Measurements from ENCODE around the gene EPB41L2.
"Not testable (repeated sequence)": the region's sequence is repeated elsewhere in the genome, so short reads cannot be mapped to it uniquely, and the experiment has no call there.

The EPB41L2 gene

GRCh38 chr6:131036143-131036542, 26.9 kb downstream of the EPB41L2 start:
- DNase-seq, result no peak

DNA sequence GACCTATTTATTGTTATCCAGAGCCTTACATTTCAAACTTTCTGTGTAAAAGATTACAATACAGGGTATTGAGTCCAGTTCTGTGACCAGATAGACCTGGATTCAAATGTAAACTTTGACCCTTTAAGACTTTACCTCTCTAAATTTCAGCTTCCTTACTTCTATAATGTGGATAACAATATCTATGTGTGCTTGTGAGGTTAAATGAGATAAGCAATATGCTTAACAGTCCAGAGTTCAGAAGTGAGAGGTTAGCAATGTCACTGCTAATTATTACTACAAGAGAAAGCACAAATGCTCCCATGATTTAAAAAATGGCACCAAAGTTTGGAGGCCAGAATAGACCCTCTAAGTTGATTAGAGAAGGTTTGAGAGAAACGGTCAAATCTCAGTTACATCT, 27.5 kb downstream of the EPB41L2 start:
- DNase-seq, result no peak

- no peak for DNase-seq
These were observed 29.4 kb downstream of the EPB41L2 start for GRCh38 chr6:131033631-131034030.

GRCh38 chr6:131029626-131030297, 33.3 kb downstream of the EPB41L2 start:
- DNase-seq, result peak; percentile 70

GRCh38 chr6:131027326-131027725, 35.7 kb downstream of the EPB41L2 start:
- no peak for DNase-seq

GRCh38 chr6:131026243-131026642, 36.8 kb downstream of the EPB41L2 start:
- no peak for DNase-seq

- no peak for DNase-seq
These were observed 38.5 kb downstream of the EPB41L2 start for GRCh38 chr6:131024565-131024964.

DNA sequence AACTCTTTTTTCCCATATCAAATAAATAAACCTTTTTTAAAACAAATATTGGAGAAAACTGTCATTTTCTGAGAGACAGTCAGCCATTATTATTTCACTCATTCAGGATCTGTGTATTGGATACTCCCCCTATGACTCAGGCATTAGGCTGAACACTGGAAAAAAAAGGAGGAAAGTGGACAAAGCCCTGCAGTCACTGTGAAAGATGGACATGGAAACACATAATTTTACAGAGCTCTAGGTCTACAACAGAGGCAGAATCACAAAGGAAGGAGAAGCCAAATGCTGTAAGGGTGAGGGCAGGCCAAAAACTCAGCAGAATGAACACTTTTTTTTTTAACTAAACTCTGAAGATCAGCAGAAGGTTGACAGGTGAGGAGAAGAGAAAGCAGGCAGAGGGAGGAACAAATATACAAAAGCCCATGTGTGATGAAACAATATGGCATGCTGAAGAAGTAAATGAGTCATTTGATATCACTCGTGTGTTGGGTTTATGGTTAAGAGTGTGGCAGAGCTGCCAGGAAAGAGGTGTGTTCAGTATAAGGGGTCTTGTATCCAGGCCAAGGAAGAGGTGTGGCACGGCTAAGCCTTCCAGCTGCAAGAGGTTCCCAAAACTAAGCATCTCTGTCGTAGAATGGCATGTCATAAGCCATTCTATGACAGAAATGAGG, 39.1 kb downstream of the EPB41L2 start:
- DNase-seq, result peak; percentile 61

- DNase-seq, result no peak
These were observed 40.4 kb downstream of the EPB41L2 start for GRCh38 chr6:131022691-131023090.

DNA sequence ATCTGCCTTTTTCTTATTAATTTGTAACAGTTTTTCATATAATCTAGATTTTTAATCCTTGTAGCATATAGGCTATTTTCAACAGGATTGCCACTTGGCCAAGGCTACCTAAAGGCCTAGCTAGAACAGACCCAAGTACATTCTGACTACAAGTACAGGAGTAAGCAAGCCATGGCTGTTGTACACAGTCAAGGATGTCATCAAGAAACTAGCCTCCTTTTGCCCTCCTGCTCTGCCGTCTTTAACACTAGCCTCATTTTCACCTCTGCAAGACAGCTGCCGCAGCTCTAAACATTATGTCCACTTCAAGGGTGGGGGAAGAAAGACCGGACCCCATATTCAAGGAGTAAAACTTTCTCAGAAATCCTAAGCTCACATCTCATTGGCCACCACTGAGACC, 45.1 kb downstream of the EPB41L2 start:
- no peak for DNase-seq

DNA sequence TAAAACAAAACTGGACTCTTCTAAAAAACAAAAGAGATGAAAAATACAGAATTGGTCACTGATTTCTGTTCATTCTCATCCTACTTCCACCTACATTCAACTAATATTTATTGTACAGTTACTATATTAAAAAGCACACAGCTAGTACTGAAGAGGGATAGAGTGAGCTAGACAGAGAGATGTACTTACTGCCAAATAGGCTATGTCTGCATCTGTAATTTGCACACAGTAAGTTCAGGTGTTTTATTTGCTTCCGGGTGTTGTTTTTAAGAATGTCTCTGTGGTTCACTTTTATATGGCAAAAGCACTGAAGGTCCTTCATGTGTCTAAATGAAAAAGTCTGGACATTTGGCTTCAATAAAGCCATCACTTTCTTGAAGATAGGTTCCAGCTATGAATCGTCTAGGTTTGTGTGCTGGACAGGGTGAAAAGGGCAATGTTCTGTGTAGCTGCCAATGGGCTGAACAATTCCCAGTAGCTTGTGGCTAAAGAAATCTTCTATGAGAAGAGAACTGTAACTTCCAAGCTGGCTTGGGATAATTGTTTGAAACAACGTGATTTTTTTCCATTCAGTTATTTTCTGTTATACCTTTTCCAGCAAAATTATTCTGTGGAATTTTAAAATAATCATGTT, 47.3 kb downstream of the EPB41L2 start:
- peak; percentile 36 for DNase-seq

DNA sequence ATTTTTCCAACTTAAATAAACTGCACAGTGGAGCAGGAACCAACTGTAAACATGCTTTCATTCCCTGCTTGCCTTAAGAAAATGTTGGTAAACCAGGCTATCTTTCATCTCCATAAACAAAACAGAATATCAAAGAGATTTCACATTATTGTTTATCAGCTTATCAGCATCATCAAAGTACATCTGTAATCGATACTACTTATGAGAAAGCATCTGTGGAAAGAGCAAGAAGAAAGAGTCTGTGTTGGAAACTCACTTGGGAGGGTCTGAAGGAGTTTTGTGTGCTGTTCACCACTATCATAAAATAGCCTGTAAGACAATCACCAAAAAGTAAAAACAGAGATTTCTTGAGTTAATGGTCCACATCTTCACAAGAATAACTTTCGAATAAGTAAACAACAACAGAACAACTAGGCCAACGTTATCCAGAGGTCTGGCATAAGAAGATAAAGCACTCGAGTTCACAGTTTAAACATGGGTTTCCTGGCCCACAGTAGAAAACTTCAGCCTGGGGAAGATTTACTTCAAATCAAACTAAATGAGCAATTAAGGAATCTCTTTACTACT, 47.9 kb downstream of the EPB41L2 start:
- no peak for DNase-seq

DNA sequence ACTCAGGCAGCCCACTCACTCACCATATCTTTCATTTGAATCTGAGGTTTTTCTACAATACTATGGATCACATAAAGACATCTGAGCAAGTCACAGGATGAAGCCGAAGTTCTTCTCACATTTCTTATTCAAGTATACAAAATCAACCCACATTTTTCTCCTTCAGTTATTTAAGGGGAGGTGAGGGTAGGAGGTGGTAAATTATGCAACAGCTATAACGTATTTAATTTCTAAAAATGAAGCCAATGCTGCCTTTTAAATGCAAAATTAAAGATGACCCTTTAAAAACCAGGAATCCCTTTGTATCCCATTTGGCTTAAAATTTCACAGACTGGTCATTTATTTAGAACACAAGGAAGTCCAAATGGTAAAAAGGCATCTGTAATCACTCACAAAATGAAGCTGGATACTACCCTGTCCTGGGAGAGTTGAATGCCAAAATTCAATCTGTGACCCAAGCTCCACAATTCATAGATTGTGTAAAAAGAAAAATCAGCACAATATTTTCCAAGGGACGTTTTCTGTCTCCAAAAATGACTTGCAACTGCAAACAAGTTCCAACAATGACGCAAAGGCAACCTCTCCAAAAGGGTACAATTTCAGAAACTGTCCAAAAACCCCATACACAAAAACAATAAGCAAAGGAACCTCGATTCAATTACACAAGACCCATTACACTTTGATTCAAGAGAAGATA, 48.8 kb downstream of the EPB41L2 start:
- no peak for DNase-seq

DNA sequence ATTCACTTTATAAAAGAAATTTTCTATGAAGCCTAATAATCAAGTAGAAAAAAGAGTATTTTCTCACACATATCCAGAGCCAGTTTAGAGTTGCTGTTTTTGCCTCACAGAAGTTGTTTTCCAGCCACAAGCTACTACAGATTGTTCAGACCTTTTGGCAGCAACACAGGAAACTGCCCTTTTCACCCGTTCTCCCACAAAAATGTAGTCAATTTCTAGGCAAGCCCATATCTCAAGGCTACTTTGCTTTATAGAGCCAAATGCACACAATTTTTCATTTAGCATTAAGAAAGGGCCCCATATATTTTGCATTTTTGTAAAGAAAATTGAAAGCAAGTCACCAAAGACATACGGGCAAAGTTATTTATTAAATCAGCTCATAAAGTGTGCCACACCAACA, 49.5 kb downstream of the EPB41L2 start:
- peak; percentile 90 for DNase-seq

DNA sequence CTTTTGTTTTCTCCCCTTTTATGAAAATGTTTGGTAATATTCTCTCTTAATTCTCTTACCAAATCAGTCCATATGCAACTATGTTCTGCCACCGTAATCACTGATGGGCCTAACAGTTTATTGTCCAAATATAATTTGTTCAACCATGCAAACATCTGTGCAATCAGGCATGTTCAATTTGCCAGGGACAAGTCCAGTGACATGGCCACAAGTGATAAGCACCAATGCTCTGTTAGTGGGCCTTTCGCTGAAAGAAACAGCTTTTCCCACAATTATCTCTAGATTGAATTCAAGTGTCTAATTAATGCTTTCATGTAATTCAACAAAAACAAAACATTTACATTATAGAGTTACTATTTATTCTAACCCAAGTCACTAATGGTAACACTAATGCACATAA, 53.3 kb downstream of the EPB41L2 start:
- no peak for DNase-seq

- DNase-seq, result not testable (repeated sequence)
These were observed 54.1 kb downstream of the EPB41L2 start for GRCh38 chr6:131008965-131009364.

DNA sequence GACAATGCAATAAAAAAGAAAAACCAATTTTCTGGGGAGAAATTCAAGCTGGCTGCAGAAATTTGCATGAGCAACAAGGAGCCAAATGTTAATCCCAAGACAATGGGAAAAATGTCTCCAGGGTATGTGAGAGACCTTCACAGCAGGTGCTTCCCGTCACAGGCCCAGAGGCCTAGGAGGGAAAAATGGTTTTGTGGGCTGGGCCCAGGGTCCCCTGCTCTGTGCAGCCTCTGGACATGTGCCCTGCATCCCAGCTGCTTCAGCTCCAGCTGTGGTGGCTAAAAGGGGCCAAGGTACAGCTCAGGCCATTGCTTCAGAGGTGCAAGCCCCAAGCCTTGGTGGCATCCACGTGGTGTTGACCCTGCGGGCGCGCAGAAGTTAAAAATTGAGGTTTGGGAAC, 55.1 kb downstream of the EPB41L2 start:
- not testable (repeated sequence) for DNase-seq

DNA sequence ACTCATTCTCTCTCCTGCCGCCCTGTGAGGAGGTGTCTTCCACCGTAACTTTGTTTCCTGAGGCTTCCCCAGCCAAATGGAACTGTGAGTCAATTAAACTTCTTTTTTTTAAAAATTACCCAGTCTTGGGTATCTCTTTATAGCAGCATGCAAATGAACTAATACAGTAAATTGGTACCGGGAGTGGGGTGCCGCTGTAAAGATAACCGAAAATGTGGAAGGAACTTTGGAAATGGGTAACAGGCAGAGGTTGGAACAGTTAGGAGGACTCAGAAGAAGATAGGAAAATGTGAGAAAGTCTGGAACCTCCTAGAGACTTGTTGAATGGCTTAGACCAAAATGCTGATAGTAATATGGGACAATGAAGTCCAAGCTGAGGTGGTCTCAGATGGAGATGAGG, 55.8 kb downstream of the EPB41L2 start:
- DNase-seq, result no peak

- no peak for DNase-seq
These were observed 57.5 kb downstream of the EPB41L2 start for GRCh38 chr6:131005439-131006016.

GRCh38 chr6:131004936-131005335, 58.1 kb downstream of the EPB41L2 start:
- no peak for DNase-seq

DNA sequence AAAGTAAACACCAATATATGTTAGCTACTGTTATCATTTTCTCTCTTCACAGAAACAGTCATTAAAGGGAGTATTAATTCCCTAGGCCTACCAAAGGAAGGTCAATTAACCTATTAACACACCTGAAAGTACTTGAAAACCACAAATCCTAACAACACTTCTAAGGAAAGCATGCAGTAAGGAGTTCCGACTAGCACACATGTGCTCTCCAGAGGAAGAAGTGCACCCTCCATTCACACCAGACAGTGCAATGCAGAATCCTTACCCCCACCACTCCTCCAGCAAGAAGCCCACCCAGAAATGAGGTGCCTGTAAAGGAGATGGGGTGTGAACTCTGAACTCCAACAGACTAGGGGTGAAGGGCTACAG, 58.7 kb downstream of the EPB41L2 start:
- DNase-seq, result no peak

GRCh38 chr6:131003488-131004386, 59.3 kb downstream of the EPB41L2 start:
- no peak for DNase-seq

Measured in fibroblast of skin of abdomen (primary cell).